ENCODE results near the gene C4B.
"Not testable (repeated sequence)": the region's sequence is repeated elsewhere in the genome, so short reads cannot be mapped to it uniquely, and the experiment has no call there.

Gene C4B

DNA sequence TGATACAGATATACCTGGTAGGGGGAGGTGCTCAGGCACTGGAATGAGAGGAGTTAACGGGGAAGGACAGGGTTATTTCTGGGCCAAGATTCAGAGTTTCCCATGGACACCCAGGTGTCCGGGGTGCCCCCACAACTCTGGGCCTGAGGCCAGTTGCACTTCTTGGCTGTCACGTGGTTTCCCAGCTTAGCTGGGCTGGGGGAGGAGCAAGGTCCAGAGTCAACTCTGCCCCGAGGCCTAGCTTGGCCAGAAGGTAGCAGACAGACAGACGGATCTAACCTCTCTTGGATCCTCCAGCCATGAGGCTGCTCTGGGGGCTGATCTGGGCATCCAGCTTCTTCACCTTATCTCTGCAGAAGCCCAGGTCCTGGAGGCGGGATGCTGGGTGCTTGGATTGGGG is at the start of gene C4B:
TSS of gene C4B (plus strand) at position 249 of the 400 bp plus-strand sequence. CDS start at position 300, 51 bp downstream.
- not testable (repeated sequence) for DNase-seq

DNA sequence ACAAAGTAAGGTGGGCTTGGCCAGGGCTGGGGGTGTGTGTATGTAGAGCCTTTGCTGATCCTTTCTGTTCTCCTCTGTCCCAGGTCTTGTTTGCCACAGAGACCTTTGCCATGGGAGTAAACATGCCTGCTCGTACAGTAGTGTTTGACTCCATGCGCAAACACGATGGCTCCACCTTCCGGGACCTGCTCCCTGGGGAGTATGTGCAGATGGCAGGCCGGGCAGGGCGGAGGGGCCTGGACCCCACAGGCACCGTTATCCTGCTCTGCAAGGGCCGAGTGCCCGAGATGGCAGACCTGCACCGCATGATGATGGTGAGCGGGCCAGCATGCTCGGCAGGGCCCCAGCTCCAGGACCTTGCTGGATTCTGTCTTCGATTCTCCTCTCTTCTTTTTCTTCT is 48.9 kb upstream of the C4B start:
- no peak for DNase-seq

DNA sequence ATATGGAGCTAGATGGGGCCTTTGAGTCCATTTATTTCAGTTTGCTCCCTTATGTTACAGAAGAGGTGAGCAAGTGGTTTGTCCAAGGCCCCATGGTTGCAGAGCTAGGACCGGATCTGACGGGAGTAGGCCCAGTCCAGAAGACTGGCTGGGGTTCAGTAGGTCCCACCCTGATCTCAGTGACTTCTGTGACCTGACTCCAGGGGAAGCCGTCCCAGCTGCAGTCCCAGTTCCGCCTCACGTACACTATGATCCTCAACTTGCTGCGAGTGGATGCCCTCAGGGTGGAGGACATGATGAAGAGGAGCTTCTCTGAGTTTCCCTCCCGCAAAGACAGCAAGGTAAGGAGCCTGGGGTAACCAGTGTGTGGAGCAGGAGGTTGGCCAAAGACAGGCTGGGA is 48.1 kb upstream of the C4B start:
- no peak for DNase-seq

DNA sequence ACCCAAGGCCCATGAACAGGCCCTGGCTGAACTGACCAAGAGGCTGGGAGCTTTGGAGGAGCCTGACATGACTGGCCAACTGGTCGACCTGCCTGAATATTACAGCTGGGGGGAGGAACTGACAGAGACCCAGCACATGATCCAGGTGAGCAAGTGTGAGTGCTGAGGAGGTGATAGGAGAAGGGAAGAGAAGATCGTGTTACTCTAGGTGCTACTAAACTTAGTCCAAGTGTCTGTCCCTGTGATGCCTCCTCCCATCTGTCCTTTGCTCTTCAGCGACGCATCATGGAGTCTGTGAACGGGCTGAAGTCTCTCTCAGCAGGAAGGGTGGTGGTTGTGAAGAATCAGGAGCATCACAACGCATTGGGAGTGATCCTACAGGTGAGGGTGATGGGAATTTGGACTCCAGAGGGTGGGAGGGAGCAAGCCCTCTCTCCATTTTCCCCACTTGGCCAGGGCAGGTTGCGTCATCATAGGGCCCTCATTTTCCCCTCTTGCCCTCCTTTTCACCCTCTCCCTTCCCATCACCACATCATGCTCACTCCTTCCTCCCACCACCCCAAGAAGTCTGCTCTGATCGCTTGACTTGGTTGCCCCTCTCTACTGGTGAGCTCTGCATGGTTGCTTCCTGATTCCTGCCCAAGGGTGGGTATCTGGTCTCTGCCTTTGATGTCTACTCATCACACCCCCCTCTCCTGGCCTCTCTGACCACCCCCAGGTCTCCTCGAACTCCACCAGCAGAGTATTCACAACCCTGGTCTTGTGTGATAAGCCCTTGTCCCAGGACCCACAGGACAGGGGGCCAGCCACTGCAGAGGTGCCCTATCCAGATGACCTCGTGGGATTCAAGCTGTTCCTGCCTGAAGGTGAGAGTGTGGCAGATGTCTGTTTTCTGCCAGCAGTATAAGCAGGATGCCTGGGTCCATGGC is 47.3 kb upstream of the C4B start:
- DNase-seq, result no peak

DNA sequence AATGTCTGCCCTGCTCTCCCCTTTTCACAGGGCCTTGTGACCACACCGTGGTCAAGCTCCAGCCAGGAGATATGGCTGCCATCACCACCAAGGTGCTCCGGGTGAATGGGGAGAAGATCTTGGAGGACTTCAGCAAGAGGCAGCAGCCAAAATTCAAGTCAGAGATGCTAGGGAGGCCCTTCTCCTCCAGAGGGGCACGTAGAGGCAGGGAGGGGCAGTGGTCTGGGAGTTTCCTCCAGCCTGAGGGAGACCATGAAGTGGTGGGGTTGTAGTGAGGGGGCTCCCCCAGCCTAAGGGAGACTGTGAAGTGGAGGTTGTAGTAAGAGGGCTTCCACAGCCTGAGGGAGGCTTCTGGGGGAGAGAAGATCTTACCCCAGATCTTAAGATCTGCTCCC is 46.7 kb upstream of the C4B start:
- no peak for DNase-seq

DNA sequence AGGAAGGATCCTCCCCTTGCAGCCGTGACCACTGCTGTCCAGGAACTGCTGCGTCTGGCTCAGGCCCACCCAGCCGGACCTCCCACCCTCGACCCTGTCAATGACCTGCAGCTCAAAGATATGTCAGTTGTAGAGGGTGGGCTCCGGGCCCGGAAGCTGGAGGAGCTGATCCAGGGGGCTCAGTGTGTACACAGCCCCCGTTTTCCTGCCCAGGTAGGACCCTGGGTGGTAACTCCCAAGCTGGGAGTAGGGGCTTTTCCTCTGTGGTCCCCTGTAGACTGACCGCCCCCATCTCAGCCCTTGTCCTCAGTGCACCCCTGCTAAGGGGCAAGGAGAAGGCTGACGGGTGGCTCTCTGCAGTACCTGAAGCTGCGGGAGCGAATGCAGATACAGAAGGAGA is 46.3 kb upstream of the C4B start:
- no peak for DNase-seq

DNA sequence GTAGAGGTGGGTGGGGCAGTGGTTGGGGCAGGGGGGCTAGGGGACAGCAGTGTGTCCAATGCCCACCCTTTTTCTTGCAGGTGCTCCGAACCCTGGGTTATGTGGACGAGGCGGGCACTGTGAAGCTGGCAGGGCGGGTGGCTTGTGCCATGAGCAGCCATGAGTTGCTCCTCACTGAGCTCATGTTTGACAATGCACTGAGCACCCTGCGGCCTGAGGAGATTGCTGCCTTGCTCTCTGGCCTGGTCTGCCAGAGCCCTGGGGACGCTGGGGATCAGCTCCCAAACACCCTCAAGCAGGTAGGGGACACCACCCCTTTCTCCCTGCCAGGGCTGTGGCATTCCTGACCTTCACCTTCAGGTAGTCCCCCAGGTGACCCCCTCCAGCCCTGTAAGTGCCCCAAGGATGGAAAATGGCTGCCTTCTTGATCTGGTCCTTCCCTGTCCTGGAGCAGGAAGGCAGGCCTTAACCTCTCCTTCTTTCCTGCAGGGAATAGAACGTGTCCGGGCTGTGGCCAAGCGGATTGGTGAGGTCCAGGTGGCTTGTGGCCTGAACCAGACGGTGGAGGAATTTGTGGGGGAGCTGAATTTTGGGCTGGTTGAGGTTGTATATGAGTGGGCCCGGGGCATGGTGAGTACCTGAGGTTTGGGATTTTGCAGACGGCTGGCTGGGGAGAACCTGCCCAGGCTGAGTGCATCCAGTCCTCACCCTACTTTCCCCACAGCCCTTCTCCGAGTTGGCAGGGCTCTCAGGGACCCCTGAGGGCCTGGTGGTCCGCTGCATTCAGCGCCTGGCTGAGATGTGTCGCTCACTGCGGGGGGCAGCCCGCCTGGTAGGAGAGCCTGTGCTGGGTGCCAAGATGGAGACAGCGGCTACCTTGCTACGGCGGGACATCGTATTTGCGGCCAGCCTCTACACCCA is 45.5 kb upstream of the C4B start:
- no peak for DNase-seq

DNA sequence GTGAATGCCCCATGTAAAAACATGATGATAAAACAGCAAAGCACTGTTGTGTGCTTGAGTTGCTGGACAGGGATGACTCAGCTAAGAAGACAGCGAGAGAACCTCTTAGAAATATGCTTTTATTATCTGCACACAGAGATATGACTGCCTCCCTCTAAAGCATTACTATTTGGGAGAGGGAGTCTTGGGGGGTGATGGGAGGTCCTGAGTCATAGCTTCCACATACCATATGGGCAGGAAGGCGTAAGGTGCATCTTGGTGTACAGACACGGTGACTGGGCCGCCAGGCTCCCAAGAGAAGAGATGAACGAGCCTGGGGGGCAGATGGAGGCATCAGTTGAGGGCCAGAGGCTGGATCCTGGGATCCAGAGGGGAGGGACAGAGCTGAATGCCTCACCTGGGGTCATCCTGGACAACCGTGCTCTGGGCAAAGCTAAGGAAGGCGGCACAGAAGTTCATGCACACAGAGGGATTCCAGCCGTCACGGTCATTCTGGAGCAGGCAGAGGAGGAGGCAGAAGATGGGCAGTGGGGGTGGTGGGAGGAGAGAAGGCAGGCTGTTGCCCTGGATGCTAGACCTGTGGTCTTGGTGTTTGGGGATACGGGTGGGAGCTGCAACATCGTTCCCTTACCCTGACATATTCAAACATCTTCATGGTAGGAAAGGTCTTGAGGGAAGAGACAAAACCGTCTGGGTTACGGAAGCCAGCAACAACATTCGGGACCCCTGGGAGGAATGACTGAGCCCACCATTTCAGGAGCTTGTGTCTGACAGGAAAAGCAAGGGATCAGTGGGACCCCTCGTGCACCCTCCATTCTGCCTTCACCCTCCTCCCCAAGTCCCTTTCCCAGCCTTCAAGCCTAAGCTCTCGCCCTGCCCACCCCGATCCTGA is 44.6 kb upstream of the C4B start:
- DNase-seq, result no peak

DNA sequence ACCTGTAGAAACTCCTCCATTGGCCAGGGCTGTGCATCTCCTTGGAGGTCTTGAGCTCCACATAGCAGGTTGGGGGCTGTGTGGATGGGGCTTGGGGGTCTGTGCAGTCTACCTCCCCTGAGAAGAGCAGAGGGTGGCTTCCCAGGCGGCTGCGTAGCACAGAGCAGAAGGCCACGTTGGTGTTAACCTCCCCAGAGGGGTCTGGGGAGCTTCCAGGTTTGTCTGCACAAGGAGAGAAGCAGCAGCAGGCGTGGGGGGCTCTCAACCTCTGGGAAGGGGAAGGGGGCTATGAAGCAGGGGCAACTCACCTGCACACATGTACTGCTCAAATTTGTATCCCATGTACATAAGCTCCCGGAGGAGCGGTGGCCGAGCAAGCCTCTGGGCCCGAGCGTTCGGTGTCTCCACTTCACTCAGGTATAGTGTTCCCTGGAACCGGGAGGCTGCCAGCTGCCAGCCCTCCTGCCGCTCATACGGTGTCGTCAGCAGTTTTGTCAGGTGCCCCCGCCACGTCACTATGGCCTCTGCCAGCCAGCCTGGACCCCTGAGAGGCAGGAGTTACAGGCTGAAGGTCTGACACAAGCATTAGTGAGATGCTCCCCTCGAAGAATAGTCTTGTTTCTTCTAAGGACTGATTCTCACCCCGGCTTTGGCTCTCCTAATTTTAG is 43.9 kb upstream of the C4B start:
- no peak for DNase-seq

DNA sequence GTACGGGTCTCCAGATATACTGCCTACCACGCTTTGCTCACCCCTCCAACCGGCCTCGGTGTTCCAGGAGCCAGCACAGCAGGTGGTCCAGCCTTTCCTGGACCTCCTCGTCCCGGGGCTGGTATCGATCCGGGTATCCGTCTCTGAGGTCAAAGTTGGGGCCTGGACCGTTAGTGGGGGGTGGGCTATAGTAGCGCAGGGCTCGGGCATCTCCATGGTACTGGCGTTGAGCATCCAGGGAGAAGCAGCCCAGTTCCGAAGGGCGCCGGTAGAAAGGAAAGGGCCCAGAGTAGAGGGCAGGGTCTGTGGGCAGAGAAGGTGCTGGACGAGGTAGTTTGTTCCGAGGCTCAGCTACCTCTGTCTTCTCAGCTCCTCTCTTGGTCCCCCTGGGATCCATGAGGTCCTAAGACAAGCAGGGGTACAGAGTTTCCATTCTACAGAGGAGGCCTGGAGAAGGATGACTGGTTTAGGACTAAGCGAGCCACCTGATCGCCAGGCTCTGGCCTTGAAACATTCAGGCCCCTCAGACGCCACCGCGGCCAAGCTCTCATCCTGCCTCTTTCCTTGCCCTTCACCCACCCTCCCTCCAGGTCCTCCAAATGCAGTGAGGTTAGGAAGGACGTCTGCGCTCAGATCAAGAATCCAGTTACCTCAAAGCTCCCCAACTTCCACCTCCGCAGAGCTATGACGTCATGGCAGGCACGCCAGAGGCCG is 43.2 kb upstream of the C4B start:
- no peak for DNase-seq

DNA sequence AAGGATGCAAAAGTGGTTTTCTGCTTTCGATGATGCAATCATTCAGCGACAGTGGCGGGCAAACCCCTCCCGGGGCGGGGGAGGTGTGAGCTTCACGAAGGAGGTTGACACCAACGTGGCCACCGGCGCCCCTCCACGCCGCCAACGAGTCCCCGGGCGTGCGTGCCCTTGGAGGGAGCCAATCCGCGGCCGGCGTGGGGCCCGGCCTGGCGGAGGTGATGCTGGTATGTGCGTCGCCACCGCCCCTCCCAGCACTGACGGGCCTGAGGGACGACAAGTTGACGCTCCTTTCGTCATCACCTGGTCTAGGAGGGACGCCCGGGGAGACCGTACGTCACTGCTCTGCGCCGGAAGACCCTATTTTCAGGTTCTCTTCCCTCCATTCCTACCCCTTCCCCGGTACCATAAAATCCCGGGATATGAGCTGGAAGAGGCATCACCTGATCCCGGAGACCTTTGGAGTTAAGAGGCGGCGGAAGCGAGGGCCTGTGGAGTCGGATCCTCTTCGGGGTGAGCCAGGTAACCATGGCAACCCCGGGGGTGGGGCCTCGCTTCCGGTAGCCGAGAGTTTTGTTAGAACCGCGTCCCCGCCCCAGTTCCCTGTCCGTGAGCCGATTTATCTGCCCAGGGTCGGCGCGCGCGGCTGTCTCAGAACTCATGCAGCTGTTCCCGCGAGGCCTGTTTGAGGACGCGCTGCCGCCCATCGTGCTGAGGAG is 42.4 kb upstream of the C4B start, which contains the start of gene DXO:
TSS of gene DXO (minus strand) at position 146 of the 716 bp plus-strand sequence. CDS start 463 bp downstream, outside the sequence.
- peak; percentile 98 for DNase-seq

DNA sequence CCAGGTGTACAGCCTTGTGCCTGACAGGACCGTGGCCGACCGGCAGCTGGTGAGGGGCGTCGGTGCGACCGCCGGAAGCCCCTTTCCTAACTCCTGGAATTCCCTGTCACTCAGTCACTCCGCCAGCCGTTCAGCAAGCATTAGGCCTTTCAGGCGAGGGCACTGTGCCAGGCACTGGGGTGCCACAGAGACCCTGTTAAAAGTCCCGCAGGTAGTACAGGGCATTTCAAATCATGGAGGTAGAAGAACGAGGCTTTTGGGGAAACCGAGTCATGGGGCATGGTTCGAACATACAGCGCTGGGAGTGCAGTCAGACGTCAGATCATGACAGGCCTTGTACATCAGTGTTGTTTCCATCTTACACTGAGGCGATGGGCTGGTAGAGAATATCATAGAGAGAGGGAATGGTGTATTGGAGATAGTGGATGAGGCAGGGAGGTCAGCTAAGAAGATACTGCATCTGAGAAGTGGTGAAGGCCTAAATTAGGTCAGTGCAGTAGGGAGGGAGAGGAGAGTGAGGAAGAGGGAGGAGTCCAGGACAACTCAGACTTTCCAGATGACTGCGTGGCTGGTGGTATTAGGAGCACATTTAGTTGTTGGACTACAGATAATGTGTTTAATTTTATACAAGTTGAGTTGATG is 41.8 kb upstream of the C4B start:
- DNase-seq, result peak; percentile 61

DNA sequence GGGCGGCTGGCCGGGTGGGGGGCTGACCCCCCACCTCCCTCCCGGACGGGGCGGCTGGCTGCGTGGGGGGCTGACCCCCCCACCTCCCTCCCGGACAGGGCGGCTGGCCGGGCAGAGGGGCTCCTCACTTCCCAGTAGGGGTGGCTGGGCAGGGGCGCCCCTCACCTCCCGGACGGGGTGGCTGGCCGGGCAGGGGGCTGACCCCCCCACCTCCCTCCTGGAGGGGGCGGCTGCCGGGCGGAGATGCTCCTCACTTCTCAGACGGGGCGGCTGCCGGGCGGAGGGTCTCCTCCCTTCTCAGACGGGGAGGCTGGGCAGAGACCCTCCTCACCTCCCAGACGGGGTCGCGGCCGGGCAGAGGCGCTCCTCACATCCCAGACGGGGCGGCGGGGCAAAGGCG is 38.5 kb upstream of the C4B start:
- not testable (repeated sequence) for DNase-seq

DNA sequence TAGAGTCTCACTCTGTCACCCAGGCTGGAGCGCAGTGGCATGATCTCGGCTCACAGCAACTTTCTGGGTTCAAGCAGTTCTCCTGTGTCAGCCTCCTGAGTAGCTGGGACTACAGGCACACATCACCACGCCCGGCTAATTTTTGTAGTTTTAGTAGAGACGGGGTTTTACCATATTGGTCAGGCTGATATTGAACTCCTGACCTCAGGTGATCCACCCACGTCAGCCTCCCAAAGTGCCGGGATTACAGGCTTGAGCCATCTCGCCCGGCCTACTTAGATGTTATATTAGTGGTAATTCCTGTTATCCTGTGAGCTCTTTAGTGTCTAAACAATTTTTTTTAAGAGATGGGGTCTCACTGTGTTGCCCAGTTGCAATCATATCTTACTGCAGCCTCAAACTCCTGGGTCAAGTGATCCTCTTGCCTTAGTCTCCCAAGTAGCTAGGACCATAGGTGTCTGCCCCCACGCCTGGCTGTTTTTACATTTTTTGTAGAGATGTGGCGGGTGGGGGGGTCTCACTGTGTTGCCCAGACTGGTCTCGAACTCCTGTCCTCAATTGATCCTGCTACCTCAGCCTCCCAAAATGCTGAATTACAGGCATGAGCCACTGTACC is 36.7 kb upstream of the C4B start:
- DNase-seq, result no peak

DNA sequence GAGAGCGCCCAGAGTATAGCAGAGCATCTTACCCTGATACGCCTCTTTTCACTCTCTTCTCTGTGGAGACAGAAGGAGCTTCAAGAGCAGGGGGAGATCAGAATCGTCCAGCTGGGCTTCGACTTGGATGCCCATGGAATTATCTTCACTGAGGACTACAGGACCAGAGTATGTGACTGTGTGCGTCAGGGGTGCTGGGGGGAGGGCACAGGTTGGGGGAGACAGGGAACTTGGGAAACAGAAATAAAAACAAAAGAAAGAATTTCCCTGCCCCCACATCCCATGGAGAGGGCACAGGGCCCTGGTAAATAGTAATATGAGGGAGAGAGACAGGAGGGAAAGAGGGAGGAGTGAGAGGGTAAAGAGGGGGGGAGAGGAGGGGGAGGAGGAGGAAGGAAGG is 35.8 kb upstream of the C4B start:
- no peak for DNase-seq

DNA sequence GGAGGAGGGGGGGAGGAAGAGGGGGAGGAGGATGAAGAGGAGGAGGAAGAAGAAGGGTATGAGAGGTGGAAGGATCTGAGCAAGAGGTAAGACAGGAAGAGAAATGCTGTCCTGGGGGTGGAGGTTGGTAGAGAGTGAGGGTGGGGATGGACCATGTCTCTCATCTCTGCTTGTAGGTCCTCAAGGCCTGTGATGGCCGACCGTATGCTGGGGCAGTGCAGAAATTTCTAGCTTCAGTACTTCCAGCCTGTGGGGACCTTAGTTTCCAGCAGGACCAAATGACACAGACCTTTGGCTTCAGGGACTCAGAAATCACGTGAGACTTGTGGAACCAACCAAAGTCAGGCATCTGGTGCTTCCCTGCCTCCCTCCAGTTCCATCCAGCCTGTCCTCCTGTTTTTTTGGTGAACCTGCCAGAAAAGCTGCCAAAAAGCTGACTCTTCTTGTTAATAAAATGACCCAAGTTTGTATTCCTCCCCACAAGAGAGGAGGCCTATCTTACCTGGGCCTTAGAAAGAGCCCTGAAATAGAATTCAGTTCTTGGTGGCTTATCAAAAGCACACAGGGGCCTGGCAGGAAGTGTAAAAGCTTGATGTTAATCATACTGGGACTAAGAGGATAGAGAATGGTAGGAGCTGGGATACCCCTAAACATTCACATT is 35.2 kb upstream of the C4B start:
- no peak for DNase-seq

DNA sequence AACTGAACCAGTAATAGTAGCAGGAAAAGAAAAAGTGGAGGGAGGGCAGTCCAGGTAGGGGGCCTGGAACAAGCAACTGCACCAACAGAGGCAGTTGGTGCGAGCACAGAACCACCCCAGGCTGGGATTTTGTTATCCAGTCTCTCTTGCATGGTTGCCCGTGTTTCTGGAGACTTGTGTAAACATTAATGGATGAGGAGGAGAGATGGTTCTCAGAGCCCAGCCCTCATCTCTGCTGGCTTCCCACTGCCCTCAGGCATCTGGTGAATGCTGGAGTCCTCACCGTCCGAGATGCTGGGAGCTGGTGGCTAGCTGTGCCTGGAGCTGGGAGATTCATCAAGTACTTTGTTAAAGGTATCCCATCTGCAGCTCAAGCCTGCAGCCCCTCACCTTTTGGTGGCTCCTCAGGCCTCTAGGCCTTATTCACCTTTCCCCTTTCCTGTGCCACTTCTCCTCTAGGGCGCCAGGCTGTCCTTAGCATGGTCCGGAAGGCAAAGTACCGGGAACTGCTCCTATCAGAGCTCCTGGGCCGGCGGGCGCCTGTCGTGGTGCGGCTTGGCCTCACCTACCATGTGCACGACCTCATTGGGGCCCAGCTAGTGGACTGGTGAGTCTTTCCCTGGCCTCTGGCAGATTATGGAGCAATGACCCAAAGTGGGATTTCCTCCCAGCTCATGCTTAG is 34.3 kb upstream of the C4B start:
- DNase-seq, result not testable (repeated sequence)

DNA sequence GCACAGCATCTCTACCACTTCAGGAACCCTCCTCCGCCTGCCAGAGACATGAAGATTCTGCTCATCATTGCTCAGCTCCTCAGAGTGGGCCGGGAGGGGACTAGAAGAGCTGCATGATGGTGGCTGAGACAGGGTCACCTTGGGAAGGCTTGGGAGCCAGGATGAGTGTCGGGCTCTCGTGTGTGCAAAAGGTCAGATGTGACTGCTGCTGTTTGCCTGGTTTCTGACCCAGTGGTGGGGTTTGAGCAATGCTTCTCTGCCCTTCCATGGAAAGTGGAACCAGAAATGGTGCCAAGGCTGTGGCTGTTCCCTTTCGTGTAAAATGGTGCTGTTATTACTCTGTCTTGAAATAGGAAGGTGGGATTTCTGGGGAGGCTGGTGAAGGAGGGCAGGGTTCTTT is 33.6 kb upstream of the C4B start:
- DNase-seq, result not testable (repeated sequence)

Measured in inflammatory macrophage treated with lipopolysaccharide for 4 hours (primary cell).